ENCODE measurements around the gene SORCS3. TPM values are rescaled to one million over a fixed set of nuclear protein-coding genes. Genes with fewer than 3 reads are reported as not detected.

Gene SORCS3
- total RNA-seq, 1 experiment from 2014 or later, result not detected

DNA sequence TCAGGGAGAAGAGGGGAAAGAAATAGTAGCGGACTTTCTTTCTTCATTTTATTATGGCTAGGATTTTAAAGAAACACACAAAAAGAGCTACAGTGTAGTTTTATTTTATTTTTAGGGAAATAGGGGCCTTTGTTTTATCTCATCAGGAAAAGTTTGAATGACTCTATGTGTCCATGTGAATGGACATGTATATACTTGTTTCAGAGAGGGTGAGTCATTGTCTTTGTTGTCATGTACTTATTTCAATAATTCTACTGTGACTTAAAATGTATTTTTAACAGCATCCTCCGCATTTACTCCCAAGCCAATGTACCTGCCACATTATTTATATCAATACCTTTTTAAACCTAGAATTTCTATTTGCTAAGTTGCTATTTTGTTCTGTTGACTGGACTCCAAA is 569.5 kb downstream of the SORCS3 start:
- Histone ChIP-seq H3K36me3 (ENCODE audit: insufficient read depth, low read length) (no peaks in the 10 kb centered on the region), H2AFZ (ENCODE audit: low read length) (no peak overlapping the region), H3K27me3 (ENCODE audit: low read length) (no peaks in the 10 kb centered on the region), H3K27ac (ENCODE audit: low read length) (no peak overlapping the region), H3K4me1 (ENCODE audit: low read length) (no peaks in the 10 kb centered on the region), H4K20me1 (ENCODE audit: insufficient read depth, low read depth, low read length) (no peaks in the 10 kb centered on the region), H3K79me2 (ENCODE audit: low read length) (no peaks in the 10 kb centered on the region), H3K4me3 (ENCODE audit: low read length) (no peak overlapping the region), H3K9me2 (replicated peaks; ENCODE audit: insufficient read depth, low read length) (no peaks in the 10 kb centered on the region), H3K9ac (ENCODE audit: low read length) (no peak overlapping the region), H3K4me2 (ENCODE audit: low read depth, low read length, poor library complexity, severe bottlenecking) (no peak overlapping the region), H3K9me3 (ENCODE audit: low read length) (no peaks in the 10 kb centered on the region)
- no peak for DNase-seq

DNA sequence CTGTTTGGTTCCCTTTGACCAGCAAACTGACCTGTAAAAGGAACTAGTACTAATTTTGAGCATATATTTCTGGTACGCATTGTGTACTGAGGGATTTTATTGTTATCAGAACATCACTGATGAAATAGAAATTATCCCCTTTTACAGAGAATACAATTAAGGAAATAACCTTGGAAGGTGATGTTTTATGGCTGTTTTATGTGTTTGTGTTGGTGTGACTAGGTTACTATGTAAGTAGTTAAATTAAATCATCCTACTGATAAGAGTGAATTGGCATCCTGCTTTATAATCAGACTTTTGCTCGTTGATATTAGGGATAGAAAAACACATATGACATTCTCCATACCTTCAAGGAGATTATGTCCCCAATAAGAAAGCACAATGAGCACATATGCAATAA is 596.6 kb downstream of the SORCS3 start:
- H3K9ac ChIP-seq (ENCODE audit: low read length), result no peak overlapping the region
- H3K27ac ChIP-seq (ENCODE audit: low read length), result no peak overlapping the region
- DNase-seq, result no peak
- H3K27me3 ChIP-seq (ENCODE audit: low read length), result no peaks in the 10 kb centered on the region
- no peak overlapping the region for H2AFZ ChIP-seq (ENCODE audit: low read length)
- H3K79me2 ChIP-seq (ENCODE audit: low read length), result no peaks in the 10 kb centered on the region
- H3K9me2 ChIP-seq (replicated peaks; ENCODE audit: insufficient read depth, low read length), result no peaks in the 10 kb centered on the region
- no peak overlapping the region for H3K4me2 ChIP-seq (ENCODE audit: low read depth, low read length, poor library complexity, severe bottlenecking)
- H3K4me1 ChIP-seq (ENCODE audit: low read length), result no peaks in the 10 kb centered on the region
- H3K9me3 ChIP-seq (ENCODE audit: low read length), result peaks cover 11% of the 10 kb centered on the region
- no peaks in the 10 kb centered on the region; the same call in 1 of the 2 replicates for H3K36me3 ChIP-seq (ENCODE audit: insufficient read depth, low read length)
- H3K4me3 ChIP-seq (ENCODE audit: low read length), result no peak overlapping the region
- H4K20me1 ChIP-seq (ENCODE audit: insufficient read depth, low read depth, low read length), result no peaks in the 10 kb centered on the region

DNA sequence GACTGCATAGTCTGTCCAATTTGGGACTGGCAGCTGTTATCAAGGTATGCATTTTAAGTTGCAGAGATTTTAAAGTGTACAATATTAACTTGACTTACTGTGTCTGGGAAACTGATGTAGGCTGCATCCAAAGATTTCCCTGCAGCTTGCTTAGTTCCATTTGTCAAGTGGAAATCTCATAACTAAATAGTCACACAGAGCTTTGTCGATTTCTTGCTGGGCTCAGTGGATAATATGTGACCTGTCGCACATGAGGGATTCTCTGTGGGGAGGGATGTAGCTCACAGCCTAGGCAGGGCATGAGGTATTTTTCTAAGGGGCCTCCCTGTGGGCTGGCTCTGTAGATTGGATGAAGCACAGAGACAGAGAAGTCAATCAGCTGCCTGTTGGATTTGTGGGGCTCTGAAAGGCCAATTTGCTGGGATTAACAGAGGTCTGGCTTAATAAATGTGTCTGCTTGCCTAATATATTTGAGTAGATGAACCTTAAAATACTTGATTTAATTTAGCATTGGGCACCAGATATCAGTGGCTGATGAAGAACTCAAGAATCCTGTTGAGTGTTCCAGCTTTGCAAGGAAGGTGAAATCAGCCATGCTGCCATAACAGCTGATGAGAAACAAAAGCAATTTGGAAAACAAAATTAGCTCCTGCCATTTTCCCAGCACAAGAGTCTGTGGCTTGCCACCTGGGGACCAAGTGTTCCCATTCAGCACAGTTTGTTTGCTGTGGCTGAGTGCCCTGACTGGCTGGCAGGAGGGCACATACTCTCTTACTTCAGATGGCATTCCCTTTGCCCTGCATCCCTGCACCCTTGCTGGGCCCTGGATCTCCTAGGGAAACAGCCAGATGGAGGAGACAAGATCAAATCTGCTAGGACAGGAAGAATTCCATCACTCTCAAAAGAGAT is 598.5 kb downstream of the SORCS3 start:
- Histone ChIP-seq H4K20me1 (ENCODE audit: insufficient read depth, low read depth, low read length) (no peaks in the 10 kb centered on the region), H3K9me3 (ENCODE audit: low read length) (peaks cover 8% of the 10 kb centered on the region), H3K9me2 (replicated peaks; ENCODE audit: insufficient read depth, low read length) (no peaks in the 10 kb centered on the region), H3K27ac (ENCODE audit: low read length) (no peak overlapping the region), H3K4me3 (ENCODE audit: low read length) (no peak overlapping the region), H3K4me2 (ENCODE audit: low read depth, low read length, poor library complexity, severe bottlenecking) (no peak overlapping the region), H3K9ac (ENCODE audit: low read length) (no peak overlapping the region), H3K79me2 (ENCODE audit: low read length) (no peaks in the 10 kb centered on the region), H3K27me3 (ENCODE audit: low read length) (no peaks in the 10 kb centered on the region), H2AFZ (ENCODE audit: low read length) (no peak overlapping the region), H3K36me3 (ENCODE audit: insufficient read depth, low read length) (no peaks in the 10 kb centered on the region; the same call in 1 of the 2 replicates), H3K4me1 (ENCODE audit: low read length) (no peaks in the 10 kb centered on the region)
- no peak for DNase-seq

DNA sequence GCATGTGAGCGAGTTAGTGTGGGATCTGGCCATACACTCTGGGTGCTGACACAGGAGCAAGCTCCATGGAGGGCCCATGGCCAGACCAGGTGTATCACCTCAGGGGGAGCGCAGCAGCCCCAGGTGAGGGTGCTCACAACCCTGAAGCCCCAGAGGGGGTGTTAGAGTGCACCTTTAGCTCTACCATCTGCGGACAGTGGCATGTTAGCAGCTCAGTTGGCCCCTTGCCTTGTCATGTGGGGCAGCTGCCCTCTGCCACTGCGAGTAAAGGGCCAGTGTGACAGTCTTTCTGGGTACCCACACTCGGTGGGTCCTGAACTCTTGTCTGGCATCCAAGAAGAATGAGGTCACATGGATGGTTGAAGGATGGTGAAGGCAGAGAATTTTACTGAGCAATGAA is 600.2 kb downstream of the SORCS3 start:
- DNase-seq, result no peak
- Histone ChIP-seq H3K4me2 (ENCODE audit: low read depth, low read length, poor library complexity, severe bottlenecking) (no peak overlapping the region), H3K27me3 (ENCODE audit: low read length) (no peaks in the 10 kb centered on the region), H3K4me1 (ENCODE audit: low read length) (no peaks in the 10 kb centered on the region), H3K9me3 (ENCODE audit: low read length) (no peaks in the 10 kb centered on the region; the same call in 1 of the 2 replicates), H3K9ac (ENCODE audit: low read length) (no peak overlapping the region), H4K20me1 (ENCODE audit: insufficient read depth, low read depth, low read length) (no peaks in the 10 kb centered on the region), H2AFZ (ENCODE audit: low read length) (no peak overlapping the region), H3K4me3 (ENCODE audit: low read length) (no peak overlapping the region), H3K79me2 (ENCODE audit: low read length) (no peaks in the 10 kb centered on the region), H3K36me3 (ENCODE audit: insufficient read depth, low read length) (no peaks in the 10 kb centered on the region; the same call in 1 of the 2 replicates), H3K27ac (ENCODE audit: low read length) (no peak overlapping the region), H3K9me2 (replicated peaks; ENCODE audit: insufficient read depth, low read length) (no peaks in the 10 kb centered on the region)

DNA sequence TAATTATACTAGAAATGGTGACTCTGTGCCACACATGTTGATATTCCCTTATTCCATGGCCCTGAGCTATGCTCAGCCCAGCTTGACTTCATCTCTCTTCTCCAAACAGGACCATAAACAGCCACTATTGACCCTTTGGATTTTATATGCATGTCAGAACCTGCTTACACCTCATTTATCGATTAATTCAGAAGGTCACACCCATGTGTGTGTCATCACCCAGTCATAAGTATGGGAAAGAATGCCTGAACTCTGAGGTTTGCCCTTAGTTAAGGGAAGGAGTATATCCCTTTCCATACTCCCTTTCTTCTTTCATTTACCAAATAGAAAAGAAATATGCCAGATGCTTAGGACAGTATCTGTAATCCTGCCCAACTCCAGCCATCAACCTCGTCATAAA is 602.3 kb downstream of the SORCS3 start:
- Histone ChIP-seq H3K9ac (ENCODE audit: low read length) (no peak overlapping the region), H2AFZ (ENCODE audit: low read length) (no peak overlapping the region), H4K20me1 (ENCODE audit: insufficient read depth, low read depth, low read length) (no peaks in the 10 kb centered on the region), H3K9me2 (replicated peaks; ENCODE audit: insufficient read depth, low read length) (no peaks in the 10 kb centered on the region), H3K27ac (ENCODE audit: low read length) (no peak overlapping the region), H3K4me3 (ENCODE audit: low read length) (no peak overlapping the region), H3K27me3 (ENCODE audit: low read length) (no peaks in the 10 kb centered on the region), H3K36me3 (ENCODE audit: insufficient read depth, low read length) (no peaks in the 10 kb centered on the region), H3K79me2 (ENCODE audit: low read length) (no peaks in the 10 kb centered on the region), H3K9me3 (ENCODE audit: low read length) (no peaks in the 10 kb centered on the region; the same call in 1 of the 2 replicates), H3K4me1 (ENCODE audit: low read length) (no peaks in the 10 kb centered on the region), H3K4me2 (ENCODE audit: low read depth, low read length, poor library complexity, severe bottlenecking) (no peak overlapping the region)
- DNase-seq, result no peak

DNA sequence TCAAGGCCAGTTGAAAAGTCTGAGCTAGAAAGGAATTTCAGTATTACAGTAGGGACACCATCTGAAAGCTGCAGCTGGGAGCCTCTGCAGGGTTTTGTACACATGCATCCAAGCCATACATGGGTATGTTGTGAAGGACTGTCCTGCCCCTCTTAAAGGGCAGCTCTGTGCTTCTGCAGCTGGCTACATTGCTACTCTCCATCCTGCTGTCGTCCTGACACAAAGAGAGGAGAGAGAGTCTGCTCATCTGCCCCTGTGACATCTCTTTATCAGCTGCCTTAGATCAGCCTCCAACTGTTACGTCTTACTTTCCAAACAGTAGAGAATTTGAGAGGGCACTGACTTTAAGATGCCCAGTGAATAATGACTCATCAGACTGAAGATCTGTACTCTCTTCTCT is 602.7 kb downstream of the SORCS3 start:
- Histone ChIP-seq H3K27ac (ENCODE audit: low read length) (no peak overlapping the region), H3K4me2 (ENCODE audit: low read depth, low read length, poor library complexity, severe bottlenecking) (no peak overlapping the region), H3K4me3 (ENCODE audit: low read length) (no peak overlapping the region), H3K79me2 (ENCODE audit: low read length) (no peaks in the 10 kb centered on the region), H3K36me3 (ENCODE audit: insufficient read depth, low read length) (no peaks in the 10 kb centered on the region), H3K9me2 (replicated peaks; ENCODE audit: insufficient read depth, low read length) (no peaks in the 10 kb centered on the region), H3K9me3 (ENCODE audit: low read length) (no peaks in the 10 kb centered on the region; the same call in 1 of the 2 replicates), H2AFZ (ENCODE audit: low read length) (no peak overlapping the region), H3K27me3 (ENCODE audit: low read length) (no peaks in the 10 kb centered on the region), H3K4me1 (ENCODE audit: low read length) (no peaks in the 10 kb centered on the region), H3K9ac (ENCODE audit: low read length) (no peak overlapping the region), H4K20me1 (ENCODE audit: insufficient read depth, low read depth, low read length) (no peaks in the 10 kb centered on the region)
- DNase-seq, result no peak

DNA sequence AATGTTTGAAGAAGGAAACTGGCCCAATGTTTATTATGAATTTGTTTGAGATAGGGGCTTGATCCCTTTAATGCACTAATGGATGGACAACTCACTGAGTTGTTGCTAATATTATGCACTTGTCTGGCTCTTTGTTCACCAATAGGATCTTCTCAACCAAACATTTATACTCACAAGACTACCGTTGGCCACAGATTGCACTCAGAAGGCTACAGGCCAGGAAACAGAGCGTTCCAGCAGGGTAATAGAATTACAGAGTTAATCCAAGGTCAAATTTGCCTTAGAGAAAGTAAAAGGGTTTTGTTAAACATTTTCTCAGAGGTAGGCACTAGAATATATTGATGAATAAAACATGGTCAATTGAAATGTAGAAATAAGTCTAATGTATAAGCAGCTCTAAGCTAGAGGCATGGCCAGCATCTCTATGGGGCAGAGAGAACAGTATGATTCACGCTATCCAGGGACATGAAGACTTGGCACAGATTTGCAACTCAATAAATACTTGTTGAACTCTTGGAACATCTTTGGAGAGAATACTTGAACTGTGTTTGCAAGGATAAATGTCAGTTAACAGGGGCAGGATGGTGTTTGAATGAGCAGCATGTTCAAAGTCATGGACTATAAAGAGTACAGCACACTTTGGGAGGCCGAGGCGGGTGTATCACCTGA is 606.9 kb downstream of the SORCS3 start:
- H4K20me1 ChIP-seq (ENCODE audit: insufficient read depth, low read depth, low read length), result no peaks in the 10 kb centered on the region
- no peaks in the 10 kb centered on the region for H3K79me2 ChIP-seq (ENCODE audit: low read length)
- no peak overlapping the region for H3K9ac ChIP-seq (ENCODE audit: low read length)
- H3K9me2 ChIP-seq (replicated peaks; ENCODE audit: insufficient read depth, low read length), result no peaks in the 10 kb centered on the region
- H3K36me3 ChIP-seq (ENCODE audit: insufficient read depth, low read length), result no peaks in the 10 kb centered on the region
- H2AFZ ChIP-seq (ENCODE audit: low read length), result no peak overlapping the region
- H3K4me1 ChIP-seq (ENCODE audit: low read length), result no peaks in the 10 kb centered on the region
- H3K9me3 ChIP-seq (ENCODE audit: low read length), result no peaks in the 10 kb centered on the region
- no peaks in the 10 kb centered on the region for H3K27me3 ChIP-seq (ENCODE audit: low read length)
- no peak for DNase-seq
- no peak overlapping the region for H3K4me3 ChIP-seq (ENCODE audit: low read length)
- no peak overlapping the region for H3K27ac ChIP-seq (ENCODE audit: low read length)
- no peak overlapping the region for H3K4me2 ChIP-seq (ENCODE audit: low read depth, low read length, poor library complexity, severe bottlenecking)

DNA sequence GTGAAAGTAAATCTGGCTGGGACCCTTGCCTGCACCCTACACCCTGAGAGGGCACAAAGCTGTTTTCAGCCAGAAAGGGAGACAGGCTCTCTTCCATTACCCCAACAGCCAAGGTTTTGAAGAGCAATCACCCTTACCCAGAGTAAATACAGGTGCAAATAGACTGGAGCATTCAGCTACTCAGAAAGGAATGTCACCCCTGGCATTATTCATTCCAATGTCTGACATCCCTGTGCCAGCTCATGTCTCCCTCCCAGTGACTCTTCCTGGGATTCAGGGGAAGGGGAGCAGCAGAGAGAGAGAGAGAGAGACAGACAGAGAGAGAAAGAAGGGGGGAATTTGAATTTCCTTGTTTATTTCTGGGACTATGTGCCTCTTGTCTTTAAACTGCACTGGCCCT is 611.8 kb downstream of the SORCS3 start:
- DNase-seq, result no peak
- Histone ChIP-seq H3K4me3 (ENCODE audit: low read length) (no peak overlapping the region), H3K9ac (ENCODE audit: low read length) (no peak overlapping the region), H3K27ac (ENCODE audit: low read length) (no peak overlapping the region), H2AFZ (ENCODE audit: low read length) (no peak overlapping the region), H3K9me2 (replicated peaks; ENCODE audit: insufficient read depth, low read length) (no peaks in the 10 kb centered on the region), H4K20me1 (ENCODE audit: insufficient read depth, low read depth, low read length) (no peaks in the 10 kb centered on the region), H3K79me2 (ENCODE audit: low read length) (no peaks in the 10 kb centered on the region), H3K27me3 (ENCODE audit: low read length) (no peaks in the 10 kb centered on the region), H3K9me3 (ENCODE audit: low read length) (no peaks in the 10 kb centered on the region; the same call in 1 of the 2 replicates), H3K4me2 (ENCODE audit: low read depth, low read length, poor library complexity, severe bottlenecking) (no peak overlapping the region), H3K36me3 (ENCODE audit: insufficient read depth, low read length) (no peaks in the 10 kb centered on the region), H3K4me1 (ENCODE audit: low read length) (no peaks in the 10 kb centered on the region)
